Measurements from ENCODE around the gene SFXN3. TPM values are rescaled to one million over a fixed set of nuclear protein-coding genes. Genes with fewer than 3 reads are reported as not detected.

Gene SFXN3
- total and polyA plus RNA-seq, 2 experiments from 2014 or later: 0.68 to 3.8 TPM

GRCh38 chr10:100985336-100985735 lies 45.7 kb upstream of the SFXN3 start (continued):
- TF ChIP-seq CTCF (conservative IDR thresholded peaks at IDR 0.05; ENCODE audit: low read depth in 2 of 2) (no peak), EZH2phosphoT487 (IDR thresholded peaks at IDR 0.05; ENCODE audit: unreplicated experiment) (no peak)

GRCh38 chr10:100986623-100986951 lies 44.4 kb upstream of the SFXN3 start:
- peaks cover 2% of the 10 kb centered on the region; the same call in 1 of the 3 replicates for H3K9me3 Mint-ChIP-seq
- H3K4me1 ChIP-seq (ENCODE audit: insufficient read depth): no peaks in the 10 kb centered on the region
- H4K20me1 ChIP-seq (replicated peaks; ENCODE audit: insufficient read depth): peaks cover 28% of the 10 kb centered on the region
- no peak overlapping the region for H3K27ac Mint-ChIP-seq
- ATAC-seq (peak; percentile 13), DNase-seq (ENCODE audit: low spot score) (no peak)
- H3K79me2 ChIP-seq (replicated peaks; ENCODE audit: insufficient read depth): peaks cover 48% of the 10 kb centered on the region
- H3K36me3 Mint-ChIP-seq (ENCODE audit: low read depth): peaks cover 36% of the 10 kb centered on the region
- H3K27ac ChIP-seq (ENCODE audit: low read depth): no peak overlapping the region
- no peaks in the 10 kb centered on the region for H3K27me3 ChIP-seq (ENCODE audit: insufficient read depth)
- no peaks in the 10 kb centered on the region for H3K9me2 ChIP-seq (ENCODE audit: insufficient read depth)
- H3K27me3 Mint-ChIP-seq (ENCODE audit: insufficient read depth, low read depth, poor library complexity): peaks cover 19% of the 10 kb centered on the region
- peak overlapping the region; percentile 99; the same call in 1 of the 2 replicates for H2AFZ ChIP-seq
- peak overlapping the region; percentile 97 for H3K4me3 Mint-ChIP-seq
- H3F3A ChIP-seq (replicated peaks; ENCODE audit: low read depth): peaks cover 14% of the 10 kb centered on the region
- H3K4me2 ChIP-seq: peak overlapping the region; percentile 96
- peaks cover 17% of the 10 kb centered on the region for H3K36me3 ChIP-seq (ENCODE audit: insufficient read depth)
- H3K4me3 ChIP-seq: peak overlapping the region; percentile 100
- peaks cover 12% of the 10 kb centered on the region for H3K4me1 Mint-ChIP-seq
- TF ChIP-seq ZNF462 (CRISPR knock-in tag; IDR thresholded peaks at IDR 0.05) (no peak), NANOG (IDR thresholded peaks at IDR 0.05; ENCODE audit: borderline replicate concordance) (no peak), ZNF331 (CRISPR knock-in tag; IDR thresholded peaks at IDR 0.05; ENCODE audit: low read depth) (no peak), ETS1 (IDR thresholded peaks at IDR 0.05) (no peak), CTCF (conservative IDR thresholded peaks at IDR 0.05; ENCODE audit: low read depth in 2 of 2) (no peak), POLR2AphosphoS5 (IDR thresholded peaks at IDR 0.05; ENCODE audit: low read depth) (no peak), STAT1 (IDR thresholded peaks at IDR 0.05; ENCODE audit: unreplicated experiment) (no peak), EZH2 (IDR thresholded peaks at IDR 0.05; ENCODE audit: low read depth, unreplicated experiment) (no peak), ZNF114 (CRISPR knock-in tag; IDR thresholded peaks at IDR 0.05) (no peak), CREB1 (CRISPR knock-in tag; IDR thresholded peaks at IDR 0.05; ENCODE audit: low read depth) (no peak), EZH2phosphoT487 (IDR thresholded peaks at IDR 0.05; ENCODE audit: unreplicated experiment) (no peak)
